Posterior vena cava (tissue), 2 donors: Measurements from ENCODE around the gene COL20A1. TPM values are rescaled to one million over a fixed set of nuclear protein-coding genes. Genes with fewer than 3 reads are reported as not detected.
"Not testable (repeated sequence)": the region's sequence is repeated elsewhere in the genome, so short reads cannot be mapped to it uniquely, and the experiment has no call there.

Experiments used
- DNase-seq: peaks from one replicate; pipeline ENCODE4 v3.0.0-alpha.2; 2020; ENCODE audit warnings: low spot score
- intact Hi-C, 2 donors: fragments of 100-400 bp; cut with DNase I; formaldehyde crosslinking; loops; one replicate each; pipeline versions ENCODE4 v1.14.1 to v1.14.2; 2022 to 2023
- microRNA-seq, 2 donors: library from miRNA; unstranded; fragments of <30 nt; microRNA quantifications; one replicate each; pipeline ENCODE4 v1.2.0, GENCODE V29; 2020 to 2021; ENCODE audit warnings: borderline microRNAs expressed in 2 of 2
- total RNA-seq, 2 donors: library from RNA; stranded (reverse); fragmentation: NEBNext Ultra II Directional; extraction: Animal tissue kit (Norgen Biotek cat#: 25700); gene quantifications; one replicate each; pipeline ENCODE4 v1.2.1, GENCODE V29; 2021
- donor health status: DM: yes; HTN: yes; CAD: no.
- donor health status: DM: yes; HTN: yes; CAD: no.

The COL20A1 gene
- total RNA-seq, 2 donors from 2014 or later: 0.14 TPM; not detected in 1

GRCh38 chr20:63377256-63377941 is 84.4 kb downstream of the COL20A1 start:
- intact Hi-C loops: no loop called here
- DNase-seq: no peak

- intact Hi-C loops: no loop called here
- no peak for DNase-seq
Measured at GRCh38 chr20:63377951-63378381, 85.0 kb downstream of the COL20A1 start.

GRCh38 chr20:63378626-63379025 is 85.6 kb downstream of the COL20A1 start:
- DNase-seq: no peak
- intact Hi-C loops: no loop called here

- intact Hi-C loops: no loop called here
- no peak for DNase-seq
Measured at GRCh38 chr20:63379296-63379695, 86.3 kb downstream of the COL20A1 start.

GRCh38 chr20:63379872-63380271 is 86.9 kb downstream of the COL20A1 start:
- DNase-seq: not testable (repeated sequence)
- intact Hi-C loops: loop anchor here (2.0 to 5.0 kb wide), 2 partner anchors 71 to 73 kb away; no protein-coding TSS in a partner anchor

- DNase-seq: no peak
Measured at GRCh38 chr20:63380346-63380870, 87.4 kb downstream of the COL20A1 start.

GRCh38 chr20:63381781-63382431 is 88.9 kb downstream of the COL20A1 start:
- intact Hi-C loops: loop anchor here (2.0 to 5.0 kb wide), 2 partner anchors 73 to 75 kb away; no protein-coding TSS in a partner anchor
- DNase-seq: no peak

More at GRCh38 chr20:63380346-63380870, 87.4 kb downstream of the COL20A1 start:
- intact Hi-C loops: loop anchor here (2.0 to 5.0 kb wide), 2 partner anchors 72 to 73 kb away; no protein-coding TSS in a partner anchor

- intact Hi-C loops: loop anchor here in 1 of 2 donors (5.0 kb wide), 1 partner anchor 75 kb away; no protein-coding TSS in a partner anchor
- DNase-seq: no peak
Measured at GRCh38 chr20:63382551-63383300, 89.7 kb downstream of the COL20A1 start.

GRCh38 chr20:63383556-63383955 is 90.6 kb downstream of the COL20A1 start:
- no peak for DNase-seq
- intact Hi-C loops: loop anchor here in 1 of 2 donors (5.0 kb wide), 1 partner anchor 76 kb away; no protein-coding TSS in a partner anchor

- intact Hi-C loops: loop anchor here in 1 of 2 donors (5.0 kb wide), 1 partner anchor 77 kb away; no protein-coding TSS in a partner anchor
- no peak for DNase-seq
Measured at GRCh38 chr20:63384336-63384735, 91.3 kb downstream of the COL20A1 start.

Small RNA genes lying within 50 kb of the gene (microRNA-seq; reads per million reads assigned to microRNA genes)
- 0.52 to 0.65 reads per million in 2 donors for gene MIR4326

Other genes with a start within 250 kb of the COL20A1 start
- 10 to 100 TPM; 25.2 to 25.7 TPM for gene YTHDF1, start 77.1 kb upstream of the COL20A1 start, total RNA-seq
- gene BIRC7, start 57.3 kb upstream of the COL20A1 start, total RNA-seq: not detected
- not detected for gene NKAIN4, start 38.7 kb upstream of the COL20A1 start, total RNA-seq
- gene ARFGAP1, start 20.4 kb upstream of the COL20A1 start, total RNA-seq: 10 to 100 TPM; 58.6 to 62.6 TPM
- not detected for gene CHRNA4, start 68.2 kb downstream of the COL20A1 start, total RNA-seq
- gene KCNQ2, start 179.5 kb downstream of the COL20A1 start, total RNA-seq: not detected
- 1 to 10 TPM in 1 of 2 donors, under 1 TPM in 1; 0.42 to 2.6 TPM for gene EEF1A2, start 205.9 kb downstream of the COL20A1 start, total RNA-seq
- gene PPDPF, start 227.6 kb downstream of the COL20A1 start, total RNA-seq: 100 to 1,000 TPM; 172 to 331 TPM
- under 1 TPM in 1 of 2 donors, not detected in 1; 0.60 TPM for gene PTK6, start 244.2 kb downstream of the COL20A1 start, total RNA-seq